Measurements from ENCODE around the gene CBFB. TPM values are rescaled to one million over a fixed set of nuclear protein-coding genes. Genes with fewer than 3 reads are reported as not detected.
A peak's percentile ranks its signal among the peaks of the same experiment; 100 is the strongest.

CBFB gene
- total and polyA plus RNA-seq, 2 of the 13 experiments (the other 11 are each of a cell fraction or from before 2014, with no cell fraction given): 22.1 to 70.8 TPM

DNA sequence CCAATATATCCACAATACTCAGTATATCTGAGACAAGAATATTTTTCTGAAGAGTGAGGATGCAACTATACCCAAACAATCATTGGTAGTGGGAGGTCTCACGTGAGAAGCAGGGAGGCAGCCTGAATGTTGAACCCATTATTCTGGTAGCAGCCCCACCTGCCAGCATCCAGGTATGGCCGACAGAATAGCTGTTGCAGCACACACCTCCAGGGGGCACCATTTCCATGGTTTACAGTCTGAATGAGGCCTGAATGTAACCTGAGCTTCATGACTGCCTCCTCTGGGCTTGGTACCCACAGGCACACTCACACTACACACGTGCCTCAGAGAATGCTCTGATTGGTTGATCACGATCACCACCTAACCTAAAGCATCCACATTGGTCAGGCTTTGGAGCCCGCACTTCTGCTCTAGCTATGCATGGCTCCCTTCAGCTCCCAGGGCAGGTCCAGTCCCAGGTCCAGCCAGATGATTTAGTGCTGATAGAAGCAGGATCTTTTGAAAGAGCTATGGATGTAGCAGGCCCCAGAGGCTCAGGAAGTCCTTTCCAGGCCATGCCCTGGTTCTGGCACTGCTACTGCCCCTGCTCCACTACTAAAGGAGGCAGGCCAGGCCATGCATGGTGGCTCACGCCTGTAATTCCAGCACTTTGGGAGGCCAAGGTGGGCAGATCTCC, 11.0 kb upstream of the CBFB start (continued):
- no peak; the same call in 1 of the 2 replicates for TF ChIP-seq KDM5B (CRISPR knock-in tag; IDR thresholded peaks at IDR 0.05; ENCODE audit: borderline replicate concordance)
- 0 out of 2 replicates have a peak, but pooled peaks have one; percentile 67 for TF ChIP-seq ZNF430 (CRISPR knock-in tag; IDR thresholded peaks at IDR 0.05)
- TF ChIP-seq ZNF234 (CRISPR knock-in tag; conservative IDR thresholded peaks at IDR 0.05): no peak
- no peak for TF ChIP-seq SMARCC2 (IDR thresholded peaks at IDR 0.05)
- no peak for TF ChIP-seq TCF7 (IDR thresholded peaks at IDR 0.05; ENCODE audit: low read depth)
- TF ChIP-seq, protein P1, sequence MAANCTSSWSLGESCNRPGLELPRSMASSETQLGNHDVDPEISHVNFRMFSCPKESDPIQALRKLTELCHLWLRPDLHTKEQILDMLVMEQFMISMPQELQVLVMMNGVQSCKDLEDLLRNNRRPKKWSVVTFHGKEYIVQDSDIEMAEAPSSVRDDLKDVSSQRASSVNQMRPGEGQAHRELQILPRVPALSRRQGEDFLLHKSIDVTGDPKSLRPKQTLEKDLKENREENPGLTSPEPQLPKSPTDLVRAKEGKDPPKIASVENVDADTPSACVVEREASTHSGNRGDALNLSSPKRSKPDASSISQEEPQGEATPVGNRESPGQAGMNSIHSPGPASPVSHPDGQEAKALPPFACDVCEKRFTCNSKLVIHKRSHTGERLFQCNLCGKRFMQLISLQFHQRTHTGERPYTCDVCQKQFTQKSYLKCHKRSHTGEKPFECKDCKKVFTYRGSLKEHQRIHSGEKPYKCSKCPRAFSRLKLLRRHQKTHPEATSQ (CRISPR knock-in tag; IDR thresholded peaks at IDR 0.05; ENCODE audit: borderline replicate concordance): peak; percentile 58; the same call in 1 of the 2 replicates
- no peak for TF ChIP-seq RBM22 (optimal IDR thresholded peaks at IDR 0.05; ENCODE audit: low read length)
- no peak for TF ChIP-seq POLR2AphosphoS2 (IDR thresholded peaks at IDR 0.05; ENCODE audit: low read depth, low read length)
- peak; percentile 62; the same call in 1 of the 2 replicates for TF ChIP-seq RCOR2 (CRISPR knock-in tag; IDR thresholded peaks at IDR 0.05)
- TF ChIP-seq ZNF484 (CRISPR knock-in tag; IDR thresholded peaks at IDR 0.05; ENCODE audit: borderline replicate concordance, low read depth): no peak
- peak; percentile 65; the same call in 1 of the 2 replicates for TF ChIP-seq ZNF772 (CRISPR knock-in tag; IDR thresholded peaks at IDR 0.05)
- peak; percentile 59; the same call in 1 of the 2 replicates for TF ChIP-seq KAT8 (CRISPR knock-in tag; IDR thresholded peaks at IDR 0.05)
- no peak for TF ChIP-seq ZNF460 (CRISPR knock-in tag; IDR thresholded peaks at IDR 0.05; ENCODE audit: borderline replicate concordance)
- no peak for TF ChIP-seq ZNF235 (CRISPR knock-in tag; IDR thresholded peaks at IDR 0.05; ENCODE audit: borderline replicate concordance)
- TF ChIP-seq ZBTB44 (CRISPR knock-in tag; IDR thresholded peaks at IDR 0.05): no peak
- TF ChIP-seq ZNF296 (CRISPR knock-in tag; conservative IDR thresholded peaks at IDR 0.05): no peak
- TF ChIP-seq ZNF7 (CRISPR knock-in tag; IDR thresholded peaks at IDR 0.05): no peak
- no peak for TF ChIP-seq ARHGAP35 (CRISPR knock-in tag; IDR thresholded peaks at IDR 0.05; ENCODE audit: borderline replicate concordance)
- TF ChIP-seq CEBPG (CRISPR knock-in tag; IDR thresholded peaks at IDR 0.05): peak; percentile 55; the same call in 1 of the 2 replicates
- no peak for TF ChIP-seq HNRNPL (IDR thresholded peaks at IDR 0.05; ENCODE audit: low read depth, low read length)
- peak; percentile 79; the same call in 1 of the 2 replicates for TF ChIP-seq ZFP1 (CRISPR knock-in tag; IDR thresholded peaks at IDR 0.05)
- peak; percentile 87 for TF ChIP-seq ZNF781 (CRISPR knock-in tag; IDR thresholded peaks at IDR 0.05; ENCODE audit: borderline replicate concordance, not compliant biosample characterization)
- peak; percentile 25 for TF ChIP-seq SKI (IDR thresholded peaks at IDR 0.05; ENCODE audit: partially characterized antibody)
- peak; percentile 32; the same call in 1 of the 2 replicates for TF ChIP-seq RARA (CRISPR knock-in tag; IDR thresholded peaks at IDR 0.05)
- TF ChIP-seq GZF1 (CRISPR knock-in tag; IDR thresholded peaks at IDR 0.05): no peak
- 0 out of 2 replicates have a peak, but pooled peaks have one; percentile 59 for TF ChIP-seq ZSCAN21 (CRISPR knock-in tag; IDR thresholded peaks at IDR 0.05; ENCODE audit: borderline replicate concordance)
- no peak for TF ChIP-seq ZBTB3 (CRISPR knock-in tag; IDR thresholded peaks at IDR 0.05; ENCODE audit: borderline replicate concordance, low read depth)
- no peak for TF ChIP-seq TCF12 (IDR thresholded peaks at IDR 0.05)
- TF ChIP-seq TCF12 (CRISPR knock-in tag; IDR thresholded peaks at IDR 0.05): no peak
- TF ChIP-seq ZFX (CRISPR knock-in tag; IDR thresholded peaks at IDR 0.05; ENCODE audit: low read depth): peak; percentile 90
- no peak for TF ChIP-seq XBP1 (CRISPR knock-in tag; IDR thresholded peaks at IDR 0.05)
